HUES6 (cell line): ENCODE measurements around the gene C1QTNF3.

ENCODE experiments used
- H3K27ac ChIP-seq: 2 replicates; pipeline ENCODE4 v1.7.0; 2013; ENCODE audit warnings: low read depth, mild to moderate bottlenecking, low read length, inconsistent platforms
- H3K27me3 ChIP-seq: 2 replicates; pipeline ENCODE4 v1.6.1; 2013; ENCODE audit warnings: low read length; ENCODE audit not compliant: control insufficient read depth, insufficient read depth
- H3K36me3 ChIP-seq: 2 replicates; pipeline ENCODE4 v1.6.1; 2013; ENCODE audit warnings: low read length; ENCODE audit not compliant: control insufficient read depth, insufficient read depth
- H3K4me1 ChIP-seq: 2 replicates; pipeline ENCODE4 v1.6.1; 2013; ENCODE audit warnings: low read length; ENCODE audit not compliant: control insufficient read depth, insufficient read depth
- H3K4me3 ChIP-seq: 2 replicates; pipeline ENCODE4 v1.5.1; 2013; ENCODE audit warnings: low read depth, low read length
- H3K9ac ChIP-seq: one replicate; pipeline ENCODE4 v1.6.1; 2013; ENCODE audit warnings: mild to moderate bottlenecking, low read length
- H3K9me3 ChIP-seq: 2 replicates; pipeline ENCODE4 v1.6.1; 2013; ENCODE audit warnings: low read depth, low read length; ENCODE audit not compliant: control insufficient read depth, insufficient read depth

C1QTNF3 gene

DNA sequence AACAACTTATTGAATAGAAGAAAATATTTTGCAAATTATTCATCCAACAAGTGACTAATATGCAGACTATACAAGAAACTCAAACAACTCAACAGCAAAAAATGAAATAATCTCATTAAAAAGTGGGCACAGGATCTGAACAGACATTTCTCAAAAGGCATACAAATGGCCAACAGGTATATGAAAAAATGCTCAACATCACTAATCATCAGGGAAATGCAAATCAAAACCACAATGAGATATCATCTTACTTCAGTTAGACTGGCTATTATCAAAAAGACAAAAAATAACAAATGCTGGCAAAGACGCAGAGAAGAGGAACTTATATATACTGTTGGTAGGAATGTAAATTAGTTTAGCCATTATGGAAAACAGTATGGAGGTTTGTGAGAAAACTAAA is 33.4 kb downstream of the C1QTNF3 start:
- Histone ChIP-seq H3K9ac (no peak overlapping the region), H3K4me3 (no peak overlapping the region), H3K27ac (no peak overlapping the region), H3K4me1 (peaks cover 10% of the 10 kb centered on the region), H3K27me3 (no peaks in the 10 kb centered on the region), H3K9me3 (no peaks in the 10 kb centered on the region), H3K36me3 (0 out of 2 replicates have a peak, but pooled peaks cover 1% of the 10 kb centered on the region)

DNA sequence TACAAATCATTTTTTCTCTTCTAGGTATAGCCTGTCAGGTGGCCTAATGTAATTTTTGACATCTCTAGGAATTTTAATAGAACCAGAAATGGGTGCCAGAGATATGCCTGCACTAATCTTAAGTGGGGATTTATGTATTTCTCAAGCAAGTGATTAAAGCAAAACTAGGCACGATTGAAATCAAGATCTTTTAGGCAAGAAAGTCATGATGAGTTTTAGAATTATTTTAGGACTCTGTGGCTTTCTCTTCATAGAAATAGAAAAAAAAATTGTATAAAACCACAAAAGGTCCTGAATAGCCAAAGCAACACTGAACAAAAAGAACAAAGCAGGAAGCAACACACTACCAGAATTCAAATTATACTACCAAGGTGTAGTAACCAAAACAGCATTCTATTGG is 34.2 kb downstream of the C1QTNF3 start:
- Histone ChIP-seq H3K27me3 (no peaks in the 10 kb centered on the region), H3K9me3 (no peaks in the 10 kb centered on the region), H3K4me3 (peak overlapping the region; percentile 93), H3K9ac (no peak overlapping the region), H3K36me3 (peaks cover 9% of the 10 kb centered on the region), H3K27ac (peak overlapping the region; percentile 60), H3K4me1 (peaks cover 10% of the 10 kb centered on the region)

DNA sequence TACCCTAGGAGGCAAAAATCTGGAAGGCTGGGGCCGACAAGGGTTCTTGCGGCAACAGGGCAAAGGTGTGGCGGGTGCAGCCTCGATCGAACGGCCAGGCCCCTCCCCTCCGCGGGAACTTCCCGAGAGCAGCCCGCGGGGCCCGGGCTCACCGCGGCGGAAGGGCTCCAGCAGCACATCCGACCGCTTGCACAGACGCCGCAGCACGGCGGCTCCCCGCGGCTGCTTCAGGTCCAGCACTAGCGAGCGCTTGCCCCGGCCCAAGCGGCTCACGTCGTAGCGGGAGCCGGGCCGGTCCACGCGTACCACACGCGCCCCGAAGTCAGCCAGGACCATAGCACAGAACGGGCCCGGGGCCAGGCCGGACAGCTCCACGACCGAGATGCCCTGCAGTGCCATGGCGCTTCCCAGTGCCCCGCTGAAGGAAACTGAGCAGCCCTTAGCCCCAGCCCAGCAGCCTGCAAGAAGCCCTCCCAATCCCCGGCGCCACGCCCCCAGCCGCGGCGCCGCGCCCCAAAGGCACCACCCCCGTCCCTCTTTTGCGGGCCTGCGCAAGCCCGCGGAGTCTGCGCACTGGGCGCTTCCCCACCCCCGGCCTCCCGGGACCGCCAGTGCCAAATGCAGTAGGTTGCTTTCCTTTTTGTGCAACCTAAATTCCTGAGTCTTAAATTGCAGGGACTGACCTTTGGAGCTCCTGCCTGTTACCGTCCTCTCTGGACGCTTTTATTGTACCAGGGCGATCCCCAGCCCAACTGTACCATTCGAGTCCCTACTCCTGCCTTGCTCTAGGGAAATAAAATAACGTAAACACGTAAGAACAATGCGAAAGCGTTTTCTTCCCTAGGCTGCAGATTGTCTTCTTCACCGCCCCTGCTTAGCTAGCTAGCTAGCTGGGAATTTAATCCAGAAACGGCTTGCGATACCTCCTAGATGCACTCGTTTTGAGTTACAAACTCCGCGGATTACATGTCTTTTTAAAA is 35.1 kb downstream of the C1QTNF3 start, which contains the start of gene AMACR:
Gene AMACR, minus strand, starts transcription at position 430 of the 980 bp plus-strand sequence. Its CDS starts 31 bp downstream, at position 399.
- Histone ChIP-seq H3K36me3 (peaks cover 15% of the 10 kb centered on the region), H3K27ac (peak within 1 kb of the TSS; percentile 60), H3K27me3 (no peaks in the 10 kb centered on the region), H3K9me3 (no peaks in the 10 kb centered on the region), H3K9ac (peak within 1 kb of the TSS; percentile 89), H3K4me1 (peaks cover 10% of the 10 kb centered on the region), H3K4me3 (peak within 1 kb of the TSS; percentile 93)

DNA sequence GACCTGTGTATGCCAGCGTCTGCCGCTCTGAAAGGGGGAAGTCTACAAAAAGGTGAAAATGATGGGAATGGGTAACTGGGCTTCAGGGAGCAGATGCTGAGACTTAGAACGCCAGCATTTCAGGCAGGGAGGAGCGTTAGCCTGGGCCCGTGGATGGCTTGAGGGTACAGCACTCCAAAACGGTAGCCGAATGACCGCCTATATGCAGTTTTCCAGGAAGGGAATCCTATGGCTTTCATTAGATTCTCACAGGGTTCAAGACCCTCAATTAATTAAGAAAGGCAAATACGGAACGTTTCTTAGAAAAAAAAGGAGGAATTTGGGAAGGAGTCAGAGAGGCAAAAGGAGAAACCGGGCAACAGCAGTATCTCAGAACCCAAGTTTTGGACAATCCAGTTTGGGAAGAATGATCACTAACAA is 35.8 kb downstream of the C1QTNF3 start:
- Histone ChIP-seq H3K36me3 (peaks cover 21% of the 10 kb centered on the region), H3K4me3 (peak overlapping the region; percentile 93), H3K27ac (no peak overlapping the region; the same call in 1 of the 2 replicates), H3K9me3 (no peaks in the 10 kb centered on the region), H3K27me3 (no peaks in the 10 kb centered on the region), H3K9ac (peak overlapping the region; percentile 89), H3K4me1 (peaks cover 10% of the 10 kb centered on the region)

DNA sequence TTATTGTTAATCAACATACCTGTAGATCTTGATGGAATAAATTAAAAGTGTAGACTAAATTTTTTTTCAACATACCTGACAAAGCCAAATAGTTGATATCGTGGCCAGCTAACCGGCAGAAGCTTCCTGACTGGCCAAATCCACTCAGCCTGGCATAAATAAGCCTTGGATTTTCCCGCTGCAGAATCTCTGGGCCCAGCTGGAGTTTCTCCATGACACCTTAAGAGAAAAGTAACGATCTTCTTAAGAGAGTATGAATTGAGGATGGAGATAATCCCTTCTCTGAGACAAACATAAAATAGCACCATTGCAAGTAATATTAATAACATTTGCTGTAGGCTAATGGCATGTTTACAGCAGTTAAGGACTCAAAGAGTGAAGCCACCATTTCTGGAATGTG is 37.3 kb downstream of the C1QTNF3 start:
- Histone ChIP-seq H3K9ac (no peak overlapping the region), H3K4me3 (no peak overlapping the region), H3K4me1 (peaks cover 19% of the 10 kb centered on the region)

DNA sequence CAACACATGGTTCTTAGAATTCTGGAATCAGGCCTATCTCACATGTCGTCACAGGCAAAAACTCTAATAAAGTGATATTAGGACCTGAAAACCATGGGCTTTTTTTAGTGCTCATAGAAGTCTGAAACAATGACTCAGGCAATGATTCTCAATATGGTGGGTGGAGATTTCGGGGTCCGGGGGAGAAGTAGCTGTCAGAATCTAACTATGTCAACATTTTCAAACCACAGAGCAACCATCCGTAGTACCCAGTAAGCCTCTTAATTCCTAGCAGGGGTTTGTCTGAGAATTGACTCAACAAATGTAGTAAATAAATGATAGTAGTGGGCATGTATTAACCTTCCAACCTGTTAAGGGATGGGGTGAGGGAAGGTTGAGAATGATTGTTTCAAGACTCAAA is 37.8 kb downstream of the C1QTNF3 start:
- Histone ChIP-seq H3K27me3 (no peaks in the 10 kb centered on the region), H3K9ac (no peak overlapping the region), H3K4me3 (no peak overlapping the region), H3K27ac (no peak overlapping the region), H3K36me3 (peaks cover 21% of the 10 kb centered on the region), H3K9me3 (no peaks in the 10 kb centered on the region), H3K4me1 (peaks cover 19% of the 10 kb centered on the region)

More for the DNA sequence above, 37.3 kb downstream of the C1QTNF3 start:
- Histone ChIP-seq H3K27me3 (no peaks in the 10 kb centered on the region), H3K9me3 (no peaks in the 10 kb centered on the region), H3K36me3 (peaks cover 21% of the 10 kb centered on the region), H3K27ac (no peak overlapping the region)

DNA sequence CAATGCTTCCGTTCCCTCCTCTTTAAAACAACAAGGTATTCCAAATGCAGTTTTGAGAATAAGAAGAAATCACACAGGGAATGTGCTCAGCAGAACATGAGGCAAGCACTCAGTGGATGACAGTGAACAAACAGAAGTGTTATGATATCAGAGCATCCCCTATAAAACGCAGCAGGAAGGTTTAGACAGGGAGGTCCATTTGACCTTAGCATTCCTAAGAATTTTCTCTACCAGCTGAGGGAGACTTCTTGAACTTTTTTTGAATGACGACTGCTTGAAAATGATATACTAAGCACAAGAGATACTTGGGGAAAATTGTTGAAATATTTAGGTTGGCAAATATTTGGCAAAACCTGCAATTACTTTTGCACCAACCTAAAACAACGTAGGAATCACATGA is 39.1 kb downstream of the C1QTNF3 start:
- Histone ChIP-seq H3K9ac (no peak overlapping the region), H3K36me3 (peaks cover 21% of the 10 kb centered on the region), H3K27me3 (no peaks in the 10 kb centered on the region), H3K4me3 (no peak overlapping the region), H3K4me1 (peaks cover 19% of the 10 kb centered on the region), H3K9me3 (no peaks in the 10 kb centered on the region), H3K27ac (no peak overlapping the region)

DNA sequence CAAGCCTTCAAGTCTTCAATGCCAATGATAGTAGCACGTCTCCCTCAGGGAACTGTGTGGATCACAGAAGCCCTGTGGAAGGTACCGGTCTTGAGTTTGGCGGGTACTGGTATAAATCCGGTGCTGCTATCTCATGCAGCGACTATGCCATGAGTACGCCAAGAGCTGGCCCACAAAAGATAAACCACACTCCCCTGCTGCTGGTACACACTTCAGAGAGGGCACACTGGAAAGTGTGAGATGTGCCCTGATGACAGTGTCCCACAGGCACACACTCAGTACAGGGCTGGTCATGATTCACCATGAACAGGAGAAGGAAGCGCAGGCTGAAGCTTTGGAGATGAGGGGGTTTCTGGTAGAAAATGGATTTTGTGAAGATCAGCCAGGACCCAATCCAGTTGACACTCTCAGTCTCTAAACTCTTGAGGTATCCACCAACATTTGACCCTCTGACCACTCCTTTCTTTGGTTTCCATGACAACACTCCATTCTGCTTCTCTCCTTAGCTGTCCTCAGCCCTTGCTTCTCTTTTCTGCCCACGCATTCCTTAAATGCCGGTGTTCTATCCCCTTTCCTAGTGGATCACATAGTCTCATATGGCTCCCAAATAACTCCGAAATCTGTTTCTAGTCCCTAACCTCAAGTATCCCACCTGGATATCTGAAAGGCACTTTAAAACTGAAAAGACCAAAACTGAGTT is 40.2 kb downstream of the C1QTNF3 start:
- H3K9me3 ChIP-seq, result no peaks in the 10 kb centered on the region

DNA sequence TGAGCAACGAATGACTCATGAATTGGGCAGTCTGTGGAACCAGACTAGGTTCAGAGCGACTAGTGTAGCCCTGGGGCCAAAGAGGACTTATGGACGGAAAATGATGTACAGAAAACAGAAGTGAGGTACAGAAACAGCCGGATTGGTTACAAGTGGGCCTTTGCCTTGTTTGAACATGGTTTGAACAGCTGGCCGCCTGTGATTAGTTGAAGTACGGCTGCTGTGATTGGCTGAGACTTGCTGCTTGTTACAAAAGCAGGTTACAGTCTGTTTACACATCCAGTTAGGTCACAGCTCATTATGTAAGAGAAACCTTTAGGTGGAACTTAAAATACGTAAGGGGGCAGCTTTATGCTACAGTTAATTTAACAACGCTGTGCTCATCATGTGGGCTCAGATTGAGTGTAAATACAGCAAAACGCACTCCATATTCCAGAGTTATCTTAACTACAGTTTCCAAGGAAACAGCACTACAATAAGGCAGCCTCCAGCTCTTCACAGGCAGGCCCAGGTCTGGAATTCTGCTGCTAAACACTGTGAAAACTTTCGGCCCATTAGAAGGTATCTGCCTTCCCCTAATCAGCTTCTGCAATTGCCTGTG is 41.7 kb downstream of the C1QTNF3 start:
- H3K4me3 ChIP-seq, result no peak overlapping the region
- H3K36me3 ChIP-seq, result peaks cover 21% of the 10 kb centered on the region
- H3K4me1 ChIP-seq, result peaks cover 9% of the 10 kb centered on the region; the same call in 1 of the 2 replicates
- no peak overlapping the region for H3K27ac ChIP-seq
- H3K9ac ChIP-seq, result no peak overlapping the region
- H3K9me3 ChIP-seq, result no peaks in the 10 kb centered on the region
- H3K27me3 ChIP-seq, result no peaks in the 10 kb centered on the region

More for the DNA sequence above, 40.2 kb downstream of the C1QTNF3 start:
- H3K4me1 ChIP-seq, result peaks cover 14% of the 10 kb centered on the region
- H3K27ac ChIP-seq, result no peak overlapping the region
- H3K4me3 ChIP-seq, result no peak overlapping the region
- H3K36me3 ChIP-seq, result peaks cover 21% of the 10 kb centered on the region
- H3K9ac ChIP-seq, result no peak overlapping the region
- no peaks in the 10 kb centered on the region for H3K27me3 ChIP-seq

DNA sequence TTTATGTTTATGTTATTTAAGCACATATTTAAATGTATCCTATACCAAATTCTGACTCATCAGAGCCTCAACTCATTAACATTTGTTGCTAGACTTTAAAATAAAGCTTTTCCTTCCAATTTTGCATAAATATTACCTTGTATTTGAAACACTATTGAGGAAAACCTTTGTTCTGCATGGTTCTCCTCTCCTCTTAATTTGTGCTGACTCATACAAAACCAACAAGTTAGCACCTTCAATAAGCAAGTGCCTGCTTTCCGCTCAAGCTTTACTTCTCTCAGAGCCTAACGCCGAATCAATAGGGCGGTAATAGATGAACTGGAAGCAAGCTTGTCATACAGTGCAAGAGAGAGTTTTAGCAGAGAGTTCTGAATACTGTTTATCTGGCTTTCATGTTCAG is 43.0 kb downstream of the C1QTNF3 start:
- H3K27me3 ChIP-seq, result no peaks in the 10 kb centered on the region
- H3K36me3 ChIP-seq, result peaks cover 21% of the 10 kb centered on the region
- H3K9me3 ChIP-seq, result no peaks in the 10 kb centered on the region
- H3K9ac ChIP-seq, result no peak overlapping the region
- H3K27ac ChIP-seq, result no peak overlapping the region
- no peak overlapping the region for H3K4me3 ChIP-seq
- H3K4me1 ChIP-seq, result peaks cover 9% of the 10 kb centered on the region; the same call in 1 of the 2 replicates
